Suppressor macrophage (primary cell): ENCODE data around the gene TMEM209.
"Not testable (repeated sequence)": the region's sequence is repeated elsewhere in the genome, so short reads cannot be mapped to it uniquely, and the experiment has no call there.

Source experiments
- DNase-seq, 4 experiments: peaks; one replicate each; pipeline ENCODE4 v3.0.0-alpha.2; 2020 to 2022

Gene TMEM209

GRCh38 chr7:130218806-130219620 lies 13.8 kb upstream of the TMEM209 start:
- no peak for DNase-seq

- no peak for DNase-seq
Observed at GRCh38 chr7:130216750-130217149, 11.5 kb upstream of the TMEM209 start.

GRCh38 chr7:130216025-130216424 lies 10.8 kb upstream of the TMEM209 start:
- DNase-seq, result no peak

GRCh38 chr7:130213828-130214227 lies 8.6 kb upstream of the TMEM209 start:
- no peak for DNase-seq

- no peak for DNase-seq
Observed at GRCh38 chr7:130210181-130210935, 5.2 kb upstream of the TMEM209 start.

GRCh38 chr7:130208516-130208915 lies 3.3 kb upstream of the TMEM209 start:
- no peak for DNase-seq

GRCh38 chr7:130207642-130208041 lies 2.4 kb upstream of the TMEM209 start, which contains the start of gene SSMEM1:
TSS of gene SSMEM1 (plus strand) at chr7:130207860. CDS start at chr7:130207911, 51 bp downstream.
- peak in 3 of 4 experiments; percentile 2 to 44 (median 39) for DNase-seq

GRCh38 chr7:130207033-130207432 lies 1.8 kb upstream of the TMEM209 start:
- DNase-seq, result no peak

GRCh38 chr7:130201796-130202195 lies 3.4 kb downstream of the TMEM209 start:
- DNase-seq, result no peak

GRCh38 chr7:130197094-130197493 lies 8.1 kb downstream of the TMEM209 start:
- no peak for DNase-seq

- DNase-seq, result no peak
Observed at GRCh38 chr7:130196476-130196875, 8.7 kb downstream of the TMEM209 start.

GRCh38 chr7:130195396-130195795 lies 9.8 kb downstream of the TMEM209 start:
- no peak for DNase-seq

- DNase-seq, result no peak
Observed at GRCh38 chr7:130191791-130192190, 13.4 kb downstream of the TMEM209 start.

GRCh38 chr7:130189343-130189742 lies 15.9 kb downstream of the TMEM209 start:
- DNase-seq, result no peak

- DNase-seq, result no peak
Observed at GRCh38 chr7:130187360-130187759, 17.8 kb downstream of the TMEM209 start.

GRCh38 chr7:130184349-130184748 lies 20.9 kb downstream of the TMEM209 start:
- DNase-seq, result not testable (repeated sequence)

- DNase-seq, result no peak
Observed at GRCh38 chr7:130182990-130183389, 22.2 kb downstream of the TMEM209 start.

- no peak for DNase-seq
Observed at GRCh38 chr7:130181263-130181605, 24.0 kb downstream of the TMEM209 start.

- DNase-seq, result peak; percentile 22 to 74 (median 50)
Observed at GRCh38 chr7:130180571-130181262, 24.5 kb downstream of the TMEM209 start.

- DNase-seq, result no peak
Observed at GRCh38 chr7:130179631-130180030, 25.6 kb downstream of the TMEM209 start.

- DNase-seq, result no peak
Observed at GRCh38 chr7:130178251-130178650, 27.0 kb downstream of the TMEM209 start.

GRCh38 chr7:130174237-130174959 lies 30.8 kb downstream of the TMEM209 start:
- no peak for DNase-seq

- no peak for DNase-seq
Observed at GRCh38 chr7:130162196-130162595, 43.0 kb downstream of the TMEM209 start.
